HepG2 (cell line): Measurements from ENCODE around the gene PRKCE. TPM values are rescaled to one million over a fixed set of nuclear protein-coding genes. Genes with fewer than 3 reads are reported as not detected.

Experiments used
- ATF1 ChIP-seq: IDR thresholded peaks from 2 replicates; pipeline ENCODE4 v1.6.1; 2016; ENCODE audit warnings: mild to moderate bottlenecking, control low read depth
- CREBL2 ChIP-seq: sonication (generic); formaldehyde crosslinking; IDR thresholded peaks from 2 replicates; pipeline ENCODE4 v1.8.1; 2023; ENCODE audit warnings: missing genetic modification reagents, mild to moderate bottlenecking, borderline replicate concordance
- FOXM1 ChIP-seq: sonication (generic); formaldehyde crosslinking; IDR thresholded peaks from 2 replicates; pipeline ENCODE4 v1.5.0; 2020; ENCODE audit warnings: missing genetic modification reagents
- FOXP1 ChIP-seq, 2 experiments: fragments of 450-650 bp in 1 of 2; IDR thresholded peaks; 2 replicates each; pipeline ENCODE4 v1.6.1; 2017 to 2018; ENCODE audit warnings: antibody characterized with exemption in 1 of 2
- NPAS2 ChIP-seq: sonication (generic); formaldehyde crosslinking; IDR thresholded peaks from 2 replicates; pipeline ENCODE4 v1.8.0; 2022; ENCODE audit warnings: mild to moderate bottlenecking, missing genetic modification reagents, borderline replicate concordance
- PLRG1 ChIP-seq: fragments of 450-650 bp; conservative IDR thresholded peaks from 2 replicates; pipeline ENCODE4 v1.6.1; 2016
- RBFOX2 ChIP-seq: fragments of 200-400 bp; formaldehyde crosslinking; IDR thresholded peaks from 2 replicates; pipeline ENCODE4 v1.6.1; 2017; ENCODE audit warnings: low read depth, mild to moderate bottlenecking, low read length
- RFX3 ChIP-seq: IDR thresholded peaks from 2 replicates; pipeline ENCODE4 v1.6.1; 2016; ENCODE audit warnings: missing biosample characterization, missing genetic modification reagents
- RXRB ChIP-seq: IDR thresholded peaks from 2 replicates; pipeline ENCODE4 v1.6.1; 2016; ENCODE audit warnings: borderline replicate concordance, missing genetic modification reagents, missing compliant biosample characterization
- SP2 ChIP-seq: sonication (generic); formaldehyde crosslinking; IDR thresholded peaks from 2 replicates; pipeline ENCODE4 v1.5.1; 2020; ENCODE audit warnings: mild to moderate bottlenecking, missing genetic modification reagents
- ZBTB7B ChIP-seq: sonication (generic); formaldehyde crosslinking; IDR thresholded peaks from 2 replicates; pipeline ENCODE4 v1.4.0; 2020; ENCODE audit warnings: missing genetic modification reagents
- ZFYVE20 ChIP-seq: sonication (generic); formaldehyde crosslinking; IDR thresholded peaks from 2 replicates; pipeline ENCODE4 v1.8.0; 2023; ENCODE audit warnings: low read depth, mild to moderate bottlenecking, moderate library complexity, missing genetic modification reagents, borderline replicate concordance
- ZKSCAN8 ChIP-seq: IDR thresholded peaks from 2 replicates; pipeline ENCODE4 v1.6.1; 2016; ENCODE audit warnings: borderline replicate concordance, missing genetic modification reagents, missing compliant biosample characterization
- ZMYM4 ChIP-seq: sonication (generic); formaldehyde crosslinking; IDR thresholded peaks from 2 replicates; pipeline ENCODE4 v1.8.1; 2023; ENCODE audit warnings: mild to moderate bottlenecking, missing genetic modification reagents
- ZNF230 ChIP-seq: sonication (generic); formaldehyde crosslinking; IDR thresholded peaks from 2 replicates; pipeline ENCODE4 v1.4.0; 2020; ENCODE audit warnings: mild to moderate bottlenecking, missing genetic modification reagents
- ZNF337 ChIP-seq: sonication (generic); formaldehyde crosslinking; IDR thresholded peaks from 2 replicates; pipeline ENCODE4 v1.5.1; 2020; ENCODE audit warnings: missing genetic modification reagents, low read depth, mild to moderate bottlenecking, borderline replicate concordance
- ZNF503 ChIP-seq: sonication (generic); formaldehyde crosslinking; IDR thresholded peaks from 2 replicates; pipeline ENCODE4 v1.4.0; 2020; ENCODE audit warnings: missing genetic modification reagents
- ZNF792 ChIP-seq: IDR thresholded peaks from 2 replicates; pipeline ENCODE4 v1.6.1; 2016
- polyA plus RNA-seq, 8 experiments: library from polyadenylated mRNA; depleted of rRNA in 3 of 8; stranded (reverse) in 7 of 8; unstranded in 1 of 8; fragments of >200 nt; fragmentation: Illumina TruSeq in 4 of 8; extraction: Trizol in 4 of 8; gene quantifications; 2 replicates each; pipeline versions ENCODE4 v1.2.1 to v1.2.3, GENCODE V29; 2011 to 2016; ENCODE audit warnings: low read depth in 4 of 8, missing spikeins in 1 of 8, mixed read lengths in 1 of 8; ENCODE audit not compliant: insufficient read depth in 1 of 8
- total RNA-seq, 5 experiments: library from RNA; depleted of rRNA; stranded (reverse); fragments of >200 nt; fragmentation: Illumina TruSeq; extraction: Trizol; gene quantifications; 2 replicates each; pipeline ENCODE4 v1.2.3, GENCODE V29; 2016; ENCODE audit warnings: low read depth in 1 of 5
- TF ChIP-seq, protein P1 (sequence below): sonication (generic); formaldehyde crosslinking; conservative IDR thresholded peaks from 2 replicates; pipeline ENCODE4 v1.8.1; 2023; ENCODE audit warnings: missing genetic modification reagents
- TF ChIP-seq, protein P2 (sequence below), 2 experiments: sonication (generic) in 1 of 2; formaldehyde crosslinking in 1 of 2; IDR thresholded peaks; 2 replicates each; pipeline versions ENCODE4 v1.4.0 to v1.6.1; 2018 to 2020; ENCODE audit warnings: missing genetic modification reagents in 2 of 2, borderline replicate concordance in 1 of 2, low read depth in 1 of 2, mild to moderate bottlenecking in 1 of 2, missing biosample characterization in 1 of 2
- TF ChIP-seq, protein P3 (sequence below): sonication (generic); formaldehyde crosslinking; IDR thresholded peaks from 2 replicates; pipeline ENCODE4 v1.4.0; 2020; ENCODE audit warnings: mild to moderate bottlenecking, missing genetic modification reagents
- TF ChIP-seq, protein P4 (sequence below): sonication (generic); formaldehyde crosslinking; IDR thresholded peaks from 2 replicates; pipeline ENCODE4 v1.5.0; 2020; ENCODE audit warnings: mild to moderate bottlenecking, missing genetic modification reagents

Gene PRKCE
- total and polyA plus RNA-seq, 2 of the 13 experiments (the other 11 are each of a cell fraction or from before 2014, with no cell fraction given) = 1.0 to 3.9 TPM

GRCh38 chr2:46062637-46063412, 411.4 kb downstream of the PRKCE start (continued):
- TF ChIP-seq SP2 (CRISPR knock-in tag) = no peak
- TF ChIP-seq ZMYM4 = no peak
- TF ChIP-seq ZNF503 (CRISPR knock-in tag) = no peak
- TF ChIP-seq RFX3 (CRISPR knock-in tag) = no peak
- no peak for TF ChIP-seq PLRG1
- TF ChIP-seq ZNF792 (CRISPR knock-in tag) = no peak
- no peak for TF ChIP-seq ATF1
- TF ChIP-seq ZFYVE20 = no peak
- no peak for TF ChIP-seq FOXP1 (IDR thresholded peaks at IDR 0.05)
- no peak for TF ChIP-seq FOXP1 (CRISPR knock-in tag; IDR thresholded peaks at IDR 0.05)
- TF ChIP-seq CREBL2 (CRISPR knock-in tag) = no peak
- TF ChIP-seq, protein P1, sequence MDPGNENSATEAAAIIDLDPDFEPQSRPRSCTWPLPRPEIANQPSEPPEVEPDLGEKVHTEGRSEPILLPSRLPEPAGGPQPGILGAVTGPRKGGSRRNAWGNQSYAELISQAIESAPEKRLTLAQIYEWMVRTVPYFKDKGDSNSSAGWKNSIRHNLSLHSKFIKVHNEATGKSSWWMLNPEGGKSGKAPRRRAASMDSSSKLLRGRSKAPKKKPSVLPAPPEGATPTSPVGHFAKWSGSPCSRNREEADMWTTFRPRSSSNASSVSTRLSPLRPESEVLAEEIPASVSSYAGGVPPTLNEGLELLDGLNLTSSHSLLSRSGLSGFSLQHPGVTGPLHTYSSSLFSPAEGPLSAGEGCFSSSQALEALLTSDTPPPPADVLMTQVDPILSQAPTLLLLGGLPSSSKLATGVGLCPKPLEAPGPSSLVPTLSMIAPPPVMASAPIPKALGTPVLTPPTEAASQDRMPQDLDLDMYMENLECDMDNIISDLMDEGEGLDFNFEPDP (CRISPR knock-in tag) = no peak
- no peak for TF ChIP-seq ZBTB7B (CRISPR knock-in tag)
- TF ChIP-seq NPAS2 (CRISPR knock-in tag) = no peak
- TF ChIP-seq, protein P2, sequence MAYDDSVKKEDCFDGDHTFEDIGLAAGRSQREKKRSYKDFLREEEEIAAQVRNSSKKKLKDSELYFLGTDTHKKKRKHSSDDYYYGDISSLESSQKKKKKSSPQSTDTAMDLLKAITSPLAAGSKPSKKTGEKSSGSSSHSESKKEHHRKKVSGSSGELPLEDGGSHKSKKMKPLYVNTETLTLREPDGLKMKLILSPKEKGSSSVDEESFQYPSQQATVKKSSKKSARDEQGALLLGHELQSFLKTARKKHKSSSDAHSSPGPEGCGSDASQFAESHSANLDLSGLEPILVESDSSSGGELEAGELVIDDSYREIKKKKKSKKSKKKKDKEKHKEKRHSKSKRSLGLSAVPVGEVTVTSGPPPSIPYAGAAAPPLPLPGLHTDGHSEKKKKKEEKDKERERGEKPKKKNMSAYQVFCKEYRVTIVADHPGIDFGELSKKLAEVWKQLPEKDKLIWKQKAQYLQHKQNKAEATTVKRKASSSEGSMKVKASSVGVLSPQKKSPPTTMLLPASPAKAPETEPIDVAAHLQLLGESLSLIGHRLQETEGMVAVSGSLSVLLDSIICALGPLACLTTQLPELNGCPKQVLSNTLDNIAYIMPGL (CRISPR knock-in tag; IDR thresholded peaks at IDR 0.05; ENCODE audit: borderline replicate concordance in 1 of 2, low read depth in 1 of 2) = peak in 1 of 2 experiments; percentile 62; a peak in 2 of 4 replicates
- TF ChIP-seq ZKSCAN8 (CRISPR knock-in tag) = no peak
- no peak for TF ChIP-seq FOXM1 (CRISPR knock-in tag)
- no peak for TF ChIP-seq RBFOX2
- TF ChIP-seq, protein P3, sequence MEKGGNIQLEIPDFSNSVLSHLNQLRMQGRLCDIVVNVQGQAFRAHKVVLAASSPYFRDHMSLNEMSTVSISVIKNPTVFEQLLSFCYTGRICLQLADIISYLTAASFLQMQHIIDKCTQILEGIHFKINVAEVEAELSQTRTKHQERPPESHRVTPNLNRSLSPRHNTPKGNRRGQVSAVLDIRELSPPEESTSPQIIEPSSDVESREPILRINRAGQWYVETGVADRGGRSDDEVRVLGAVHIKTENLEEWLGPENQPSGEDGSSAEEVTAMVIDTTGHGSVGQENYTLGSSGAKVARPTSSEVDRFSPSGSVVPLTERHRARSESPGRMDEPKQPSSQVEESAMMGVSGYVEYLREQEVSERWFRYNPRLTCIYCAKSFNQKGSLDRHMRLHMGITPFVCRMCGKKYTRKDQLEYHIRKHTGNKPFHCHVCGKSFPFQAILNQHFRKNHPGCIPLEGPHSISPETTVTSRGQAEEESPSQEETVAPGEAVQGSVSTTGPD (CRISPR knock-in tag) = no peak
- TF ChIP-seq, protein P4, sequence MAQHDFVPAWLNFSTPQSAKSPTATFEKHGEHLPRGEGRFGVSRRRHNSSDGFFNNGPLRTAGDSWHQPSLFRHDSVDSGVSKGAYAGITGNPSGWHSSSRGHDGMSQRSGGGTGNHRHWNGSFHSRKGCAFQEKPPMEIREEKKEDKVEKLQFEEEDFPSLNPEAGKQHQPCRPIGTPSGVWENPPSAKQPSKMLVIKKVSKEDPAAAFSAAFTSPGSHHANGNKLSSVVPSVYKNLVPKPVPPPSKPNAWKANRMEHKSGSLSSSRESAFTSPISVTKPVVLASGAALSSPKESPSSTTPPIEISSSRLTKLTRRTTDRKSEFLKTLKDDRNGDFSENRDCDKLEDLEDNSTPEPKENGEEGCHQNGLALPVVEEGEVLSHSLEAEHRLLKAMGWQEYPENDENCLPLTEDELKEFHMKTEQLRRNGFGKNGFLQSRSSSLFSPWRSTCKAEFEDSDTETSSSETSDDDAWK = no peak
- TF ChIP-seq ZNF230 (CRISPR knock-in tag) = no peak
- TF ChIP-seq ZNF337 (CRISPR knock-in tag) = peak; percentile 53; the same call in 1 of the 2 replicates
- peak; percentile 63 for TF ChIP-seq RXRB (CRISPR knock-in tag)
